ENCODE measurements around the gene DGKA.

- TF ChIP-seq MAX (IDR thresholded peaks at IDR 0.05) (no peak), YY1 (IDR thresholded peaks at IDR 0.05; ENCODE audit: extremely low read depth, insufficient replicate concordance, low read depth, low read length) (no peak), CTCF (IDR thresholded peaks at IDR 0.05 in 2 of 3, conservative IDR thresholded peaks at IDR 0.05 in 1 of 3; ENCODE audit: borderline replicate concordance in 1 of 3, insufficient read depth in 1 of 3, low read depth in 2 of 3, low read length in 2 of 3) (no peak), EZH2 (IDR thresholded peaks at IDR 0.05) (no peak), EGR1 (IDR thresholded peaks at IDR 0.05; ENCODE audit: low read depth) (no peak), POLR2A (IDR thresholded peaks at IDR 0.05; ENCODE audit: borderline replicate concordance, extremely low read depth, insufficient read depth, insufficient read length) (no peak), SP1 (IDR thresholded peaks at IDR 0.05; ENCODE audit: low read depth) (no peak), CEBPB (IDR thresholded peaks at IDR 0.05; ENCODE audit: low read depth) (no peak)
Observed at GRCh38 chr12:55915482-55915859, 15.5 kb upstream of the DGKA start.
